SK-N-SH (cell line): Measurements from ENCODE around the gene GPR157. TPM values are rescaled to one million over a fixed set of nuclear protein-coding genes. Genes with fewer than 3 reads are reported as not detected.

Experiments used
- CTCF ChIA-PET: fragments of 300-600, 350-600 bp; formaldehyde crosslinking; extraction: SDS; loops from one replicate; lab custom pipeline; 2021; lab: Yijun Ruan, JAX
- POLR2A ChIA-PET: fragments of 350-600 bp; sonication (Branson Sonifier 250); formaldehyde crosslinking; extraction: SDS; loops from one replicate; lab custom pipeline; 2020; ENCODE audit warnings: antibody characterized with exemption, inconsistent platforms; lab: Yijun Ruan, JAX
- DNase-seq: peaks from one replicate; pipeline ENCODE4 v3.0.0; 2012
- H2AFZ ChIP-seq: fragments of 200-600 bp; sonication (generic); 2 replicates; pipeline ENCODE4 v1.8.1; 2016; ENCODE audit warnings: antibody characterized with exemption, mild to moderate bottlenecking, low read depth
- H3F3A ChIP-seq: fragments of 200-600 bp; sonication (generic); replicated peaks from 2 replicates; pipeline ENCODE3; 2016; ENCODE audit warnings: antibody characterized with exemption, mild to moderate bottlenecking; ENCODE audit not compliant: insufficient read depth
- H3K27ac ChIP-seq, 2 experiments: fragments of 200-500 bp in 1 of 2; fragments of 200-600 bp in 1 of 2; sonication (Bioruptor generic) in 1 of 2; sonication (generic), shearing (Covaris generic) in 1 of 2; 2 replicates each; pipeline versions ENCODE4 v1.5.1 to v1.6.1; 2014 to 2016; ENCODE audit warnings: low read depth in 2 of 2, inconsistent platforms in 1 of 2, low read length in 1 of 2, mild to moderate bottlenecking in 1 of 2, mixed read lengths in 1 of 2
- H3K27me3 ChIP-seq: fragments of 200-600 bp; sonication (generic), shearing (Covaris generic); 2 replicates; pipeline ENCODE4 v1.6.1; 2016; ENCODE audit warnings: mixed run types; ENCODE audit not compliant: insufficient read depth
- H3K36me3 ChIP-seq, 2 experiments: fragments of 200-500 bp in 1 of 2; fragments of 200-600 bp in 1 of 2; sonication (Bioruptor generic) in 1 of 2; sonication (generic) in 1 of 2; replicated peaks in 1 of 2; 2 replicates each; pipeline versions ENCODE3 to v1.5.1; 2014 to 2016; ENCODE audit warnings: low read length in 1 of 2, mild to moderate bottlenecking in 1 of 2; ENCODE audit not compliant: insufficient read depth in 2 of 2, control insufficient read depth in 1 of 2
- H3K4me1 ChIP-seq, 2 experiments: fragments of 200-500 bp in 1 of 2; fragments of 200-600 bp in 1 of 2; sonication (Bioruptor generic) in 1 of 2; sonication (generic), shearing (Covaris generic) in 1 of 2; 2 replicates each; pipeline versions ENCODE4 v1.5.1 to v1.6.1; 2014 to 2016; ENCODE audit warnings: low read depth in 1 of 2, low read length in 1 of 2, mixed run types in 1 of 2; ENCODE audit not compliant: insufficient read depth in 2 of 2, control insufficient read depth in 1 of 2
- H3K4me2 ChIP-seq: fragments of 200-600 bp; sonication (generic), shearing (Covaris generic); 2 replicates; pipeline ENCODE4 v1.6.1; 2017; ENCODE audit warnings: mixed run types
- H3K4me3 ChIP-seq, 2 experiments: fragments of 200-500 bp in 1 of 2; fragments of 200-600 bp in 1 of 2; sonication (Bioruptor generic) in 1 of 2; sonication (generic), shearing (Covaris generic) in 1 of 2; 2 replicates each; pipeline versions ENCODE4 v1.5.1 to v1.8.1; 2014 to 2016; ENCODE audit warnings: low read depth in 2 of 2, inconsistent platforms in 1 of 2, low read length in 1 of 2, mild to moderate bottlenecking in 1 of 2, mixed read lengths in 1 of 2, moderate library complexity in 1 of 2
- H3K79me2 ChIP-seq: fragments of 200-600 bp; sonication (generic); 2 replicates; pipeline ENCODE4 v1.8.1; 2017; ENCODE audit warnings: mild to moderate bottlenecking; ENCODE audit not compliant: insufficient read depth
- H3K9ac ChIP-seq: fragments of 200-600 bp; sonication (generic); 2 replicates; pipeline ENCODE4 v1.6.1; 2017; ENCODE audit warnings: mixed run types
- H3K9me2 ChIP-seq: fragments of 200-600 bp; sonication (generic); 2 replicates; pipeline ENCODE4 v1.6.1; 2017; ENCODE audit warnings: mixed run types
- H3K9me3 ChIP-seq: fragments of 200-600 bp; sonication (generic); 2 replicates; pipeline ENCODE4 v1.6.1; 2017; ENCODE audit warnings: mixed run types, mild to moderate bottlenecking, moderate library complexity
- H4K20me1 ChIP-seq: fragments of 200-600 bp; sonication (generic); 2 replicates; pipeline ENCODE4 v1.6.1; 2017; ENCODE audit warnings: mild to moderate bottlenecking, mixed run types; ENCODE audit not compliant: insufficient read depth
- EZH2phosphoT487 ChIP-seq: fragments of 200-600 bp; sonication (generic); IDR thresholded peaks from 2 replicates; pipeline ENCODE4 v1.6.1; 2017; ENCODE audit warnings: low read depth, mixed run types, mild to moderate bottlenecking, antibody characterized with exemption, moderate library complexity, borderline replicate concordance
- FOSL2 ChIP-seq: IDR thresholded peaks from 2 replicates; pipeline ENCODE4 v1.4.0; 2012; ENCODE audit warnings: low read depth, mild to moderate bottlenecking, moderate library complexity, borderline replicate concordance
- JUND ChIP-seq: IDR thresholded peaks from 2 replicates; pipeline ENCODE4 v1.4.0; 2012
- MEF2A ChIP-seq: IDR thresholded peaks from 2 replicates; pipeline ENCODE4 v1.4.0; 2012; ENCODE audit warnings: low read depth, borderline replicate concordance
- MXI1 ChIP-seq: IDR thresholded peaks from 2 replicates; pipeline ENCODE4 v1.6.1; 2012; ENCODE audit warnings: mild to moderate bottlenecking, low read depth, low read length, improper control_type of control experiment
- NFIC ChIP-seq: IDR thresholded peaks from 2 replicates; pipeline ENCODE4 v1.4.0; 2012; ENCODE audit warnings: borderline replicate concordance
- POLR2AphosphoS5 ChIP-seq: IDR thresholded peaks from 2 replicates; pipeline ENCODE4 v1.6.1; 2012; ENCODE audit warnings: low read depth, low read length
- RCOR1 ChIP-seq: fragments of 150-350 bp; IDR thresholded peaks from 2 replicates; pipeline ENCODE4 v1.6.1; 2017; ENCODE audit warnings: antibody characterized with exemption, low read length
- SIN3A ChIP-seq: IDR thresholded peaks from 2 replicates; pipeline ENCODE4 v1.6.1; 2012; ENCODE audit warnings: low read depth, mild to moderate bottlenecking, low read length, moderate library complexity, borderline replicate concordance
- SMC3 ChIP-seq: IDR thresholded peaks from 2 replicates; pipeline ENCODE4 v1.6.1; 2012; ENCODE audit warnings: low read depth, low read length, improper control_type of control experiment
- TAF1 ChIP-seq: IDR thresholded peaks from 2 replicates; pipeline ENCODE4 v1.6.1; 2012; ENCODE audit warnings: low read depth, mild to moderate bottlenecking, low read length, moderate library complexity, borderline replicate concordance
- YY1 ChIP-seq: IDR thresholded peaks from 2 replicates; pipeline ENCODE4 v1.4.0; 2012; ENCODE audit warnings: low read depth, mild to moderate bottlenecking
- WGBS: methylation state at CpG from one replicate; pipeline ENCODE4 v1.1.6; 2017; ENCODE audit warnings: low lambda C conversion rate; 5-methylcytosine and 5-hydroxymethylcytosine counted together
- polyA plus RNA-seq, 3 experiments: library from polyadenylated mRNA; depleted of rRNA; stranded (reverse); fragments of >200 nt; gene quantifications; 2 replicates each; pipeline ENCODE4 v1.2.3, GENCODE V29; 2012
- TF ChIP-seq, protein P1 (sequence below): IDR thresholded peaks from 2 replicates; pipeline ENCODE4 v1.6.1; 2012; ENCODE audit warnings: mild to moderate bottlenecking, low read depth, low read length, moderate library complexity
- TF ChIP-seq, protein P2 (sequence below): IDR thresholded peaks from 2 replicates; pipeline ENCODE4; 2012
- TF ChIP-seq, protein P3 (sequence below): fragments of 150-350 bp; IDR thresholded peaks from 2 replicates; pipeline ENCODE4 v1.6.1; 2017; ENCODE audit warnings: antibody characterized with exemption, low read length, low read depth, borderline replicate concordance

GPR157 gene
- polyA plus RNA-seq, 1 of the 3 experiments (the other 2 are of a cell fraction): 1.8 TPM

DNA sequence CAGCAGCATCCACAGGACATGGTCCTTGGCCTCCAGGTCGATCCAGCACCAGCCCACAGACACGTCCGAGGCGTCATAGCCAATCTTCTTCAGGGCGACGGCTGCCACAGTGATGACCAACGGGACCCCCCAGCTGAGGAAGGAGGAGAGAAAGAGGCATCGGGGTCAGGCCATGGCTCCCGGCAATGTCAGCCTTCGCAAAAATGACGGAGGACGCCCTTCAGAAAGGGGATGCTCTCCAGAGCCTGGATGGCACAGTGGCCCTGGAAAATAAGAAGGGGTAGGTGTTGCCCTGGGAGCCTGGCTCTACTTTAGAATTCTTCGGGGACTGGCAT, 17.6 kb downstream of the GPR157 start:
- Histone ChIP-seq H3K36me3 (peaks cover 0 to 3% of the 10 kb centered on the region in 2 experiments), H3K4me2 (no peak overlapping the region), H3K4me1 (peaks cover 0 to 2% of the 10 kb centered on the region in 2 experiments; a peak in 1 of 4 replicates), H4K20me1 (no peaks in the 10 kb centered on the region), H3K9me2 (no peaks in the 10 kb centered on the region), H3K27me3 (no peaks in the 10 kb centered on the region), H3F3A (no peaks in the 10 kb centered on the region), H3K79me2 (no peaks in the 10 kb centered on the region), H3K9me3 (no peaks in the 10 kb centered on the region), H2AFZ (no peak overlapping the region), H3K27ac (no peak overlapping the region), H3K9ac (no peak overlapping the region), H3K4me3 (no peak overlapping the region)
- CTCF ChIA-PET: interaction anchor here (0.5 to 6.7 kb wide), 40 partner anchors 11 to 380 kb away, joined by 3 to 138 read pairs (median 7); partner anchors contain the start of gene GPR157
- DNase-seq: no peak
- WGBS: 86% methylated on average over 12 of the region's 13 CpGs
- POLR2A ChIA-PET: no interaction called here
- no peak for TF ChIP-seq POLR2AphosphoS5
- TF ChIP-seq SIN3A: no peak
- TF ChIP-seq EZH2phosphoT487: no peak
- TF ChIP-seq MEF2A: no peak
- no peak for TF ChIP-seq RCOR1
- TF ChIP-seq, protein P1, sequence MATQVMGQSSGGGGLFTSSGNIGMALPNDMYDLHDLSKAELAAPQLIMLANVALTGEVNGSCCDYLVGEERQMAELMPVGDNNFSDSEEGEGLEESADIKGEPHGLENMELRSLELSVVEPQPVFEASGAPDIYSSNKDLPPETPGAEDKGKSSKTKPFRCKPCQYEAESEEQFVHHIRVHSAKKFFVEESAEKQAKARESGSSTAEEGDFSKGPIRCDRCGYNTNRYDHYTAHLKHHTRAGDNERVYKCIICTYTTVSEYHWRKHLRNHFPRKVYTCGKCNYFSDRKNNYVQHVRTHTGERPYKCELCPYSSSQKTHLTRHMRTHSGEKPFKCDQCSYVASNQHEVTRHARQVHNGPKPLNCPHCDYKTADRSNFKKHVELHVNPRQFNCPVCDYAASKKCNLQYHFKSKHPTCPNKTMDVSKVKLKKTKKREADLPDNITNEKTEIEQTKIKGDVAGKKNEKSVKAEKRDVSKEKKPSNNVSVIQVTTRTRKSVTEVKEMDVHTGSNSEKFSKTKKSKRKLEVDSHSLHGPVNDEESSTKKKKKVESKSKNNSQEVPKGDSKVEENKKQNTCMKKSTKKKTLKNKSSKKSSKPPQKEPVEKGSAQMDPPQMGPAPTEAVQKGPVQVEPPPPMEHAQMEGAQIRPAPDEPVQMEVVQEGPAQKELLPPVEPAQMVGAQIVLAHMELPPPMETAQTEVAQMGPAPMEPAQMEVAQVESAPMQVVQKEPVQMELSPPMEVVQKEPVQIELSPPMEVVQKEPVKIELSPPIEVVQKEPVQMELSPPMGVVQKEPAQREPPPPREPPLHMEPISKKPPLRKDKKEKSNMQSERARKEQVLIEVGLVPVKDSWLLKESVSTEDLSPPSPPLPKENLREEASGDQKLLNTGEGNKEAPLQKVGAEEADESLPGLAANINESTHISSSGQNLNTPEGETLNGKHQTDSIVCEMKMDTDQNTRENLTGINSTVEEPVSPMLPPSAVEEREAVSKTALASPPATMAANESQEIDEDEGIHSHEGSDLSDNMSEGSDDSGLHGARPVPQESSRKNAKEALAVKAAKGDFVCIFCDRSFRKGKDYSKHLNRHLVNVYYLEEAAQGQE: no peak
- no peak for TF ChIP-seq JUND
- TF ChIP-seq SMC3: no peak
- TF ChIP-seq, protein P2, sequence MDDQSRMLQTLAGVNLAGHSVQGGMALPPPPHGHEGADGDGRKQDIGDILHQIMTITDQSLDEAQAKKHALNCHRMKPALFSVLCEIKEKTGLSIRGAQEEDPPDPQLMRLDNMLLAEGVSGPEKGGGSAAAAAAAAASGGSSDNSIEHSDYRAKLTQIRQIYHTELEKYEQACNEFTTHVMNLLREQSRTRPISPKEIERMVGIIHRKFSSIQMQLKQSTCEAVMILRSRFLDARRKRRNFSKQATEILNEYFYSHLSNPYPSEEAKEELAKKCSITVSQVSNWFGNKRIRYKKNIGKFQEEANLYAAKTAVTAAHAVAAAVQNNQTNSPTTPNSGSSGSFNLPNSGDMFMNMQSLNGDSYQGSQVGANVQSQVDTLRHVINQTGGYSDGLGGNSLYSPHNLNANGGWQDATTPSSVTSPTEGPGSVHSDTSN: no peak
- TF ChIP-seq, protein P3, sequence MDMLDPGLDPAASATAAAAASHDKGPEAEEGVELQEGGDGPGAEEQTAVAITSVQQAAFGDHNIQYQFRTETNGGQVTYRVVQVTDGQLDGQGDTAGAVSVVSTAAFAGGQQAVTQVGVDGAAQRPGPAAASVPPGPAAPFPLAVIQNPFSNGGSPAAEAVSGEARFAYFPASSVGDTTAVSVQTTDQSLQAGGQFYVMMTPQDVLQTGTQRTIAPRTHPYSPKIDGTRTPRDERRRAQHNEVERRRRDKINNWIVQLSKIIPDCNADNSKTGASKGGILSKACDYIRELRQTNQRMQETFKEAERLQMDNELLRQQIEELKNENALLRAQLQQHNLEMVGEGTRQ: no peak
- TF ChIP-seq FOSL2: no peak
- no peak for TF ChIP-seq YY1
- no peak for TF ChIP-seq TAF1
- TF ChIP-seq NFIC: no peak
- no peak for TF ChIP-seq MXI1
